Measurements from ENCODE around the gene TAOK3. TPM values are rescaled to one million over a fixed set of nuclear protein-coding genes. Genes with fewer than 3 reads are reported as not detected.

The TAOK3 gene
- total RNA-seq, 1 donor from 2014 or later = 10.4 TPM

DNA sequence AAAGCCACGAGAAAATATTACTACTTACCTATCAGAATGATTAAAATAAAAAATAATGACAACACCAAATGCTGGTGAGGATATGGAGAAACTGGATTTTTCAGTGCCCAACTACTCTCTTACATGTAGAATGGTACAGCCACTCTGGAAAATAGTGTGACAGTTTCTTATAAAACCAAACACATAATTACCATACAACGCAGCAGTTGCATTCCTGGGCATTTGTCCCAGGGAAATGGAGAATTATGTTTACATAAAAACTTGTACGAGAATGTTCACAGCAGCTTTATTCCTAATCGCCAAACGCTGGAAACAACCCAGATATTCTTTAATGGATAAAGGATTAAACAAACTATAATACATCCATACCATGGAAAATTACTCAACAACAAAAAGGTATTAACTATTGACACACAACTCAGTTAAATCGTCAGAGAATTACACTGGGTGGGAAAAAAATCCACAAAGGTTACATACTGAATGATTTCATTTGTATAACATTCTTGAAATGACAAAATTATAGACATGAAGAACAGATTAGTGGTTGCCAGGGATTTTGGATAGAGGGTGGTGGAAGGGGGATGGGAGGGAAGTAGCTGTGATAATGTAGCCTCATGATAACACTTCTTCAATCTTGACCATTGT, 35.4 kb downstream of the TAOK3 start:
- no peak for DNase-seq (ENCODE audit: low read depth)
- no peak overlapping the region for H3K4me3 ChIP-seq (ENCODE audit: low read depth, low read length)

DNA sequence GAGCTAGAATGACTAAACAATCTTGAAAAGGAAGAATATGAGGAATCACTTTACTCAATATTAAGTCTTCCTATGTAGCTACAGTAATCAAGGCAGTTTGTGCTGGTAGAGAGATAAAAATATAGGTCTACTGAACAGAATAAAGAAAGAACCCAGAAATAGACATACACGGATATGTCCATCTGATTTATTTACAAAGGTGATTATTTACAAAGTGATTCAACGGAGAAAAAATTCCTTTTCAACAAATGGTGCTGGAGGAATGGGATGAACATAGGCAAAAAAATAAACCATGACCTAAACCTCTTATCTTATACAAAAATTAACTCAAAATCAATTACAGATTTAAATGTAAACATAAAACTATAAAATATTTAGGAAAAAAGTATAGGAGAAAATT, 36.6 kb downstream of the TAOK3 start:
- no peak for DNase-seq (ENCODE audit: low read depth)
- H3K4me3 ChIP-seq (ENCODE audit: low read depth, low read length) = no peak overlapping the region
- TF ChIP-seq, protein P1, sequence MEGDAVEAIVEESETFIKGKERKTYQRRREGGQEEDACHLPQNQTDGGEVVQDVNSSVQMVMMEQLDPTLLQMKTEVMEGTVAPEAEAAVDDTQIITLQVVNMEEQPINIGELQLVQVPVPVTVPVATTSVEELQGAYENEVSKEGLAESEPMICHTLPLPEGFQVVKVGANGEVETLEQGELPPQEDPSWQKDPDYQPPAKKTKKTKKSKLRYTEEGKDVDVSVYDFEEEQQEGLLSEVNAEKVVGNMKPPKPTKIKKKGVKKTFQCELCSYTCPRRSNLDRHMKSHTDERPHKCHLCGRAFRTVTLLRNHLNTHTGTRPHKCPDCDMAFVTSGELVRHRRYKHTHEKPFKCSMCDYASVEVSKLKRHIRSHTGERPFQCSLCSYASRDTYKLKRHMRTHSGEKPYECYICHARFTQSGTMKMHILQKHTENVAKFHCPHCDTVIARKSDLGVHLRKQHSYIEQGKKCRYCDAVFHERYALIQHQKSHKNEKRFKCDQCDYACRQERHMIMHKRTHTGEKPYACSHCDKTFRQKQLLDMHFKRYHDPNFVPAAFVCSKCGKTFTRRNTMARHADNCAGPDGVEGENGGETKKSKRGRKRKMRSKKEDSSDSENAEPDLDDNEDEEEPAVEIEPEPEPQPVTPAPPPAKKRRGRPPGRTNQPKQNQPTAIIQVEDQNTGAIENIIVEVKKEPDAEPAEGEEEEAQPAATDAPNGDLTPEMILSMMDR (conservative IDR thresholded peaks at IDR 0.05; ENCODE audit: low read depth, low read length) = no peak

More for the DNA sequence above, 35.4 kb downstream of the TAOK3 start:
- TF ChIP-seq, protein P1 (conservative IDR thresholded peaks at IDR 0.05; ENCODE audit: low read depth, low read length) = no peak

DNA sequence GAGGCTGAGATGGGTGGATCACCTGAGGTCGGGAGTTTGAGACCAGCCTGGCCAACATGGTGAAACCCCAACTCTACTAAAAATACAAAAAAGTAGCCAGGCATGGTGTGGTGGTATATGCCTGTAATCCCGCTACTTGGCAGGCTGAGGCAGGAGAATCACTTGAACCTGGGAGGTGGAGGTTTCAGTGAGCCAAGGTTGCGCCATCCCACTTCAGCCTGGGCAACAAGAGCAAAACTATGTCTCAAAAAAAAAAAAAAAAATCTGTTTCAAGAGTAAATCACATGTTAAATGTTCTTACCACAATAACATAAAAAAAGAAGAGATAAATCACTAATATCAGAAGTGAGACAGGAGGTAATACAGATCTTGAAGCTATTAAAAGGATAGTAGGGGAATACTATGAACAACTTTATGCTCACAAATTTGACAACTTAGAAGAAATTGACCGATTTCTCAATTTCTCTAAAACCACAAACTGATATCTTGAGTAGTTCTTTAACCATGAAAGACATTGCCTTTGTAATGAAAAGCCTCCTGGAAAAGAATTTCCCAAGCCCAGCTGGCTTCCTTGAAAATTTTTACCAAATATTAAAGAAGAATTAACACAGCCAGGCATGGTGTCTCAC, 37.7 kb downstream of the TAOK3 start:
- DNase-seq (ENCODE audit: low read depth) = no peak
- TF ChIP-seq, protein P1 (conservative IDR thresholded peaks at IDR 0.05; ENCODE audit: low read depth, low read length) = no peak
- no peak overlapping the region for H3K4me3 ChIP-seq (ENCODE audit: low read depth, low read length)

DNA sequence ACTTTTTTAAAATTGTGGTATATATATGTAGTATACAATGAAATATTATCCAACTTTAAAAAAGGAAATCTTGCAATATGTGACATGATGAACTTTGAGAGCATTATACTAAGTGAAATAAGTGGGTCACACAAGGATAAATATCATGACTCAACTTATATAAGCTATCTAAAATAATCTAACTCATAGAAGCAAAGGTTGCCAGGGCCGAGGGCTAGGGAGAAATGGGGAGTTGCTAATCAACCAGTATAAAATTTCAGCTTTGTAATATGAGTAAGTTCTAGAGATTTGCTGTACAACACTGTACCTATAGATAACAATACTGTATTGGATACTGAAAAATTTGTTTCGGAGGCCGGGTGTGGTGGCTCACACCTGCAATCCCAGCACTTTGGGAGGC, 38.5 kb downstream of the TAOK3 start:
- DNase-seq (ENCODE audit: low read depth) = no peak
- TF ChIP-seq, protein P1 (conservative IDR thresholded peaks at IDR 0.05; ENCODE audit: low read depth, low read length) = no peak
- H3K4me3 ChIP-seq (ENCODE audit: low read depth, low read length) = no peak overlapping the region

DNA sequence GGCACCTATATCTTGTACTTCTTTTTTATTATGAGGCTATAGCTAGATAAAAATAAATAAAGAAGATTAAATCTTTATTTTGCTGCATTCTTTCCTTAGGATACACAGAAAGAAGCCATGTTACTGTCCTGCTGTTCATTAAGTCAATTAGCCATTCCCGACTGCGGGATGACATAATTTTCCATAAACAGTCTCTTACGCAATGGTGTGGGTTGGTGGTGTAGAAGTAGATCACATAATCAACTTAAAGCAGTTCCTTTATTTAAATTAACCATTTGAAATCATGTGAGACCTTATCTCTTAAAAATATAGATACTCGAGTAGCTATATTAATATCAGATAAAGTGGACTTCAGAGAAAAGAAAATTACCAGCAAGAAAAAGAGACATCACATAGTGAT, 40.2 kb downstream of the TAOK3 start:
- H3K4me3 ChIP-seq (ENCODE audit: low read depth, low read length) = no peak overlapping the region
- no peak for DNase-seq (ENCODE audit: low read depth)
- TF ChIP-seq, protein P1 (conservative IDR thresholded peaks at IDR 0.05; ENCODE audit: low read depth, low read length) = no peak

DNA sequence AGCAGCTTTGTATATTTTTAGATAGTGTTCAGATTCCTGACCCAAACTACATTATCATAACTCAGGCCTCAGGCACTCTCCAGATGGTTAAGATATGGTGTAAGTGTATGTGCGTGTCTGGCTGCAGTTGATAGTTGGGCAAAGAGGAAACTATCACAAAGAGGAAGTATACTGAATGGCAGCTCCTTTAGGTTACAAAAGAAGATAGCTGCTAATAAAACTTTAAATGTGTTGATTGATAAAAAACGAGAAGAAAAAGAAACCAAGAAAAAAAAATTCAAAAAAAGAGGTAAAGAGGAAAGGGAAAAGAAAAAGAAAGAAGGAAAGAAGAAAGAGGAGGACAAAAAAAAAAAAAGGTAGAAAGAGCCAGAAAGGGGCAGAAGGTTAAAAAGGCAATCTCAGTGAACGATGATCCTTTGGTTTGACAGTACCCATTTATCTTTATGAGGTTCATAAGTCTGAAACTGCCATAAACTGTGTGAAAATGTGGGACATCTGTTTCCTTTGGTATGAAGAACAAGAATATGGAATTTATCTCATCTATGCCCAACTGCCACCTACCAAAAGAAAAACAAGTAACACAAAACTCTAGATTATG, 42.2 kb downstream of the TAOK3 start:
- DNase-seq (ENCODE audit: low read depth) = no peak
- TF ChIP-seq, protein P1 (conservative IDR thresholded peaks at IDR 0.05; ENCODE audit: low read depth, low read length) = no peak
- H3K4me3 ChIP-seq (ENCODE audit: low read depth, low read length) = no peak overlapping the region

All from epithelial cell of proximal tubule (primary cell).